GM23248 (cell line): Measurements from ENCODE around the gene NMD3. TPM values are rescaled to one million over a fixed set of nuclear protein-coding genes. Genes with fewer than 3 reads are reported as not detected.

Experiments
- DNase-seq: peaks from one replicate; pipeline ENCODE4 v3.0.0-alpha.2; 2015
- H2AFZ ChIP-seq: fragments of 200-600 bp; sonication (generic); 2 replicates; pipeline ENCODE4 v1.6.1; 2016; ENCODE audit warnings: antibody characterized with exemption
- H3F3A ChIP-seq: fragments of 200-600 bp; sonication (generic); 2 replicates; pipeline ENCODE4 v1.6.1; 2016; ENCODE audit warnings: mild to moderate bottlenecking, antibody characterized with exemption, mixed run types; ENCODE audit not compliant: insufficient read depth
- H3K27ac ChIP-seq: fragments of 200-600 bp; sonication (generic); 2 replicates; pipeline ENCODE4 v1.5.1; 2016; ENCODE audit warnings: mild to moderate bottlenecking
- H3K27me3 ChIP-seq: fragments of 200-600 bp; sonication (generic); replicated peaks from 2 replicates; pipeline ENCODE4 v1.6.1; 2016; ENCODE audit warnings: mild to moderate bottlenecking; ENCODE audit not compliant: insufficient read depth
- H3K36me3 ChIP-seq: fragments of 200-600 bp; sonication (generic); 2 replicates; pipeline ENCODE4 v1.6.1; 2016; ENCODE audit warnings: low read depth, mild to moderate bottlenecking
- H3K4me1 ChIP-seq: fragments of 200-600 bp; sonication (generic); 2 replicates; pipeline ENCODE4 v1.6.1; 2016; ENCODE audit warnings: mild to moderate bottlenecking; ENCODE audit not compliant: insufficient read depth
- H3K4me2 ChIP-seq: fragments of 200-600 bp; sonication (generic); one replicate; pipeline ENCODE4 v1.6.1; 2016; ENCODE audit warnings: mild to moderate bottlenecking; ENCODE audit not compliant: unreplicated experiment
- H3K4me3 ChIP-seq: fragments of 200-600 bp; sonication (generic); 2 replicates; pipeline ENCODE4 v1.5.1; 2016; ENCODE audit warnings: mild to moderate bottlenecking
- H3K79me2 ChIP-seq: fragments of 200-600 bp; sonication (generic); 2 replicates; pipeline ENCODE4 v1.6.1; 2016; ENCODE audit warnings: mild to moderate bottlenecking; ENCODE audit not compliant: insufficient read depth
- H3K9ac ChIP-seq: fragments of 200-600 bp; sonication (generic); 2 replicates; pipeline ENCODE4 v1.6.1; 2016; ENCODE audit warnings: mild to moderate bottlenecking
- H3K9me2 ChIP-seq: fragments of 200-600 bp; sonication (generic); 2 replicates; pipeline ENCODE4 v1.6.1; 2016; ENCODE audit warnings: mixed run types, mild to moderate bottlenecking, moderate library complexity; ENCODE audit not compliant: insufficient read depth
- H3K9me3 ChIP-seq: fragments of 200-600 bp; sonication (generic); one replicate; pipeline ENCODE4 v1.6.1; 2017; ENCODE audit warnings: low read depth
- H4K20me1 ChIP-seq: fragments of 200-600 bp; sonication (generic); 2 replicates; pipeline ENCODE4 v1.6.0; 2016; ENCODE audit not compliant: insufficient read depth
- EZH2 ChIP-seq: fragments of 200-600 bp; sonication (generic); IDR thresholded peaks from 2 replicates; pipeline ENCODE4 v1.6.1; 2018; ENCODE audit warnings: antibody characterized with exemption, mild to moderate bottlenecking; ENCODE audit not compliant: insufficient read depth, poor library complexity, severe bottlenecking
- EZH2phosphoT487 ChIP-seq: fragments of 200-600 bp; sonication (generic); IDR thresholded peaks from 2 replicates; pipeline ENCODE4 v1.6.1; 2018; ENCODE audit warnings: antibody characterized with exemption, moderate library complexity, mild to moderate bottlenecking, low read depth; ENCODE audit not compliant: insufficient read depth
- WGBS, 2 experiments: methylation state at CpG; one replicate each; pipeline ENCODE4 v1.1.6; 2015 to 2017; ENCODE audit warnings: low lambda C conversion rate in 2 of 2, low coverage in 1 of 2; ENCODE audit errors: missing lambda C conversion rate in 2 of 2; 5-methylcytosine and 5-hydroxymethylcytosine counted together
- in situ Hi-C: fragments of 300-500 bp; cut with MboI; formaldehyde crosslinking; loops from 2 replicates; pipeline ENCODE4 v1.15.0; 2020
- polyA plus RNA-seq: library from polyadenylated mRNA; unstranded; fragments of >200 nt; fragmentation: Nextera tagmentation; extraction: Ambion mirVana; gene quantifications from 2 replicates; pipeline ENCODE4 v1.2.1, GENCODE V29; 2016
- total RNA-seq: library from RNA; depleted of rRNA; stranded (reverse); fragments of >200 nt; shearing (Covaris generic); gene quantifications from 2 replicates; pipeline ENCODE4 v1.2.3, GENCODE V29; 2014

Gene NMD3
- total and polyA plus RNA-seq, 2 experiments from 2014 or later = 51.1 to 79.4 TPM

DNA sequence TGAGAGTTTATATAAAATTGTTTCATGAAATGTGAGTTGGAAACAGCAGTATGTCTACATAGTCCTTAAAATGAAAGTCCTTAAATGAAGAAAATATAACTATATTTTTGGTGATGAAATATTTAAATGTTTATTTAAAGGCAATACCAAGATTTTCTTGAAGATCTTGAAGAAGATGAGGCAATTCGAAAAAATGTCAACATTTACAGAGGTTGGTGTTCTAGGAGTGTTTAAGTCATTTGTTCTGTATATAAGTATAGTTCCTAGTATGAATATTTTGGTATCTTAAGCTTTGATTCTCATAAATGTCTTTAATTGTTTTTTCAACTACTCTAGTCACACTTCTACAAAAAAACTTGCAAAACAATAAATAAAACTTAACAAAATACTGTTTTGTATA lies 29.0 kb downstream of the NMD3 start:
- Histone ChIP-seq H3K4me3 (no peak overlapping the region), H3F3A (peaks cover 2% of the 10 kb centered on the region; the same call in 1 of the 2 replicates), H3K4me2 (no peak overlapping the region), H3K9ac (no peak overlapping the region), H3K9me2 (no peaks in the 10 kb centered on the region), H3K9me3 (no peaks in the 10 kb centered on the region), H3K36me3 (peaks cover 82% of the 10 kb centered on the region), H4K20me1 (no peaks in the 10 kb centered on the region; the same call in 1 of the 2 replicates), H3K27me3 (no peaks in the 10 kb centered on the region), H2AFZ (no peak overlapping the region), H3K79me2 (peaks cover 3% of the 10 kb centered on the region; the same call in 1 of the 2 replicates), H3K4me1 (no peaks in the 10 kb centered on the region), H3K27ac (no peak overlapping the region)
- in situ Hi-C loops = no loop called here
- TF ChIP-seq EZH2phosphoT487 (no peak), EZH2 (no peak)
- 98 to 100% methylated on average over 1 of the region's 1 CpG for WGBS, 2 experiments
- no peak for DNase-seq

DNA sequence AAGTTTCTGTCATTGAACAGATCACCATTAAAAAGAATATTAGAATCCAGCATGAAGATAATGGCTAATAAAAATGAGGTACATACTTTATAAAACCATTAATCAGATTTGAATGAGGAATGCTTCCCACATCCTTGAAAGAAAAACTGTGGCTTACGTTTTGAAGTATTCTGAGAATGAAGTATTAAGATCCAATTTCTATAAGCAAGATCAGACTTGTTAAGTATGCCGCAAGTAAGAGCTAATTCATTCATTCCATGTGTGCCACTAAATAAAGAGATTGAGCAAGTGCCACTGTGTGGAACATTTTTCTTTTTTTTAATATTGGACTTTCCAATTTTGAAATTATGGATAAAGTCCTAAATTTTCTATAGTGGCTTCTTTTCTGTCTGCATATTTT lies 30.6 kb downstream of the NMD3 start:
- H3K36me3 ChIP-seq = peaks cover 72% of the 10 kb centered on the region

DNA sequence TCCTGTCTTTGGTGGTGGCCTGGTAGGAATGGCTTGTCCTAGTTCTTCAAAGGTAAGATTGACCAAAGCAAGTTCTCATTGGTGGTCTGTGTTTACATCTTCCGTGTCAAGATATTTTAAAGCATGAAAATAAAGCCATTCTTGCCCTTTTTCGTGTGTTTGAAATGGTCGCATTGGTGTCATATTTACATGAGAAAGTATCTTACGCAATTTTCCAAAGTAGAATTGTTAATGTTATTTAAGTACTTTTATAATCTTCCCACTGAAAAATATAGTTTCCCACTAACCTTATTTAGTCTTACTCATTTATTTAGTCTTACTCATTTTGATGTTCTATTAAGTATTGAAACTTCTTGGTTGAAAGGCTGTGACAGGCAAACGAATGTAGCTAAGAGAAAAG lies 31.0 kb downstream of the NMD3 start:
- DNase-seq = no peak
- H3K4me2 ChIP-seq = no peak overlapping the region
- no peaks in the 10 kb centered on the region for H3K4me1 ChIP-seq
- no peaks in the 10 kb centered on the region for H3K79me2 ChIP-seq
- H3K9me2 ChIP-seq = no peaks in the 10 kb centered on the region
- no peaks in the 10 kb centered on the region for H3K27me3 ChIP-seq
- no peak overlapping the region for H3K27ac ChIP-seq
- H3F3A ChIP-seq = peaks cover 9% of the 10 kb centered on the region; the same call in 1 of the 2 replicates
- H3K4me3 ChIP-seq = no peak overlapping the region
- no peak overlapping the region for H2AFZ ChIP-seq
- no peak overlapping the region for H3K9ac ChIP-seq
- in situ Hi-C loops = no loop called here
- H4K20me1 ChIP-seq = no peaks in the 10 kb centered on the region; the same call in 1 of the 2 replicates
- WGBS, 2 experiments = 97 to 98% methylated on average over 5 of the region's 5 CpGs
- no peaks in the 10 kb centered on the region for H3K9me3 ChIP-seq
- TF ChIP-seq EZH2phosphoT487 = no peak
- TF ChIP-seq EZH2 = no peak
- peaks cover 71% of the 10 kb centered on the region for H3K36me3 ChIP-seq

More for the DNA sequence above, 30.6 kb downstream of the NMD3 start:
- Histone ChIP-seq H3K9me3 (no peaks in the 10 kb centered on the region), H3K4me3 (no peak overlapping the region), H3K4me2 (no peak overlapping the region), H3K79me2 (no peaks in the 10 kb centered on the region), H3K27me3 (no peaks in the 10 kb centered on the region), H3K9me2 (no peaks in the 10 kb centered on the region), H3K27ac (no peak overlapping the region), H3F3A (peaks cover 9% of the 10 kb centered on the region; the same call in 1 of the 2 replicates), H3K9ac (no peak overlapping the region), H3K4me1 (no peaks in the 10 kb centered on the region), H4K20me1 (no peaks in the 10 kb centered on the region; the same call in 1 of the 2 replicates), H2AFZ (no peak overlapping the region)
- WGBS, 2 experiments = 88 to 91% methylated on average over 2 of the region's 2 CpGs
- no peak for DNase-seq
- in situ Hi-C loops = no loop called here
- no peak for TF ChIP-seq EZH2
- no peak for TF ChIP-seq EZH2phosphoT487

DNA sequence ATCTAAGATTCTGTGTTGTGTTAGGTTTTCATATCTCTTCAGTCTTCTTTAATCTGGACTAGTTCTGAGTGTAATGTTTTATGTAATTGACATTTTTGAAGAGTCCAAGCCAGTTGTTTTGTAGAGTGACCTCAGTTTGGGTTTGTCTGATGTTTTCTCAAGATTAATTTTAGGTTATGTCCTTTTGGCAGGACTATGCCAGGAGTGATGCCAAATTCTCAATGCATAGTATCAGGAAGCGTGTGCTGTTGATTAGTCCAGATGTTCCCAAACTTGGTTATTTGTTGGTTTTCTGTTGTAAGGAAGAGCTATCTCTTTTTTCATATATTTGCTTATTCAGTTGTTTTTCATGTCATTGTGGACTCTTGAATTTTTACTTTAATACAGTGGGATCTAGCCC lies 32.6 kb downstream of the NMD3 start:
- H3K9ac ChIP-seq = no peak overlapping the region
- 89 to 94% methylated on average over 1 of the region's 1 CpG for WGBS, 2 experiments
- no peaks in the 10 kb centered on the region for H3K27me3 ChIP-seq
- no peak for DNase-seq
- H3F3A ChIP-seq = peaks cover 9% of the 10 kb centered on the region; the same call in 1 of the 2 replicates
- peaks cover 67% of the 10 kb centered on the region for H3K36me3 ChIP-seq
- no peaks in the 10 kb centered on the region; the same call in 1 of the 2 replicates for H4K20me1 ChIP-seq
- TF ChIP-seq EZH2 (no peak), EZH2phosphoT487 (no peak)
- H3K9me2 ChIP-seq = no peaks in the 10 kb centered on the region
- in situ Hi-C loops = no loop called here
- H3K9me3 ChIP-seq = no peaks in the 10 kb centered on the region
- no peak overlapping the region for H3K4me2 ChIP-seq
- H3K4me1 ChIP-seq = no peaks in the 10 kb centered on the region
- 0 out of 2 replicates have a peak, but pooled peaks cover 6% of the 10 kb centered on the region for H3K79me2 ChIP-seq
- H2AFZ ChIP-seq = no peak overlapping the region
- no peak overlapping the region for H3K27ac ChIP-seq
- H3K4me3 ChIP-seq = no peak overlapping the region

DNA sequence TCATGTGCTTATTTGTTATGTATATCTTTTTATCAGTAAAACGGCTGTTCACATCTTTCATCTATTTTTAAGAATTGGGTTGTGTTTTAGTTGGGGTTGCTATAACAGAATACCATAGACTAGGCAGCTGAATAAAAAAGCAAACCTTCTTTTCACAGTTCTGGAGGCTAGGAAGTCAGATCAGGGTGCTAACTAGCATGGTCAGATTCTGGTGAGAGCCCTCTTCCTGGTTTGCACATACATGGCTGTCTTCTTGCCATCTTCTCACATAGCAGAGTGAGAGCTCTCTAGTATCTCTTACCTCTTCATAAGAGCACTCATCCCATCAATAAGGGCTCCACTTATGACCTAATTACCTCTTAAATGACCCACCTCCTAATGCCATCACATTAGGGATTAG lies 33.8 kb downstream of the NMD3 start:
- H3K27ac ChIP-seq = no peak overlapping the region
- H4K20me1 ChIP-seq = no peaks in the 10 kb centered on the region; the same call in 1 of the 2 replicates
- no peaks in the 10 kb centered on the region for H3K27me3 ChIP-seq
- H3K79me2 ChIP-seq = 0 out of 2 replicates have a peak, but pooled peaks cover 6% of the 10 kb centered on the region
- 0 out of 2 replicates have a peak, but pooled peaks cover 9% of the 10 kb centered on the region for H3F3A ChIP-seq
- no peak overlapping the region for H3K4me2 ChIP-seq
- H2AFZ ChIP-seq = no peak overlapping the region
- in situ Hi-C loops = no loop called here
- DNase-seq = no peak
- H3K4me1 ChIP-seq = no peaks in the 10 kb centered on the region
- no peaks in the 10 kb centered on the region for H3K9me2 ChIP-seq
- H3K4me3 ChIP-seq = no peak overlapping the region
- peaks cover 55% of the 10 kb centered on the region for H3K36me3 ChIP-seq
- H3K9me3 ChIP-seq = no peaks in the 10 kb centered on the region
- no peak overlapping the region for H3K9ac ChIP-seq
- TF ChIP-seq EZH2phosphoT487 (no peak), EZH2 (no peak)
- 95 to 100% methylated on average over 1 of the region's 1 CpG for WGBS, 2 experiments
